IMR-90 (cell line): ENCODE data around the gene MSMP. TPM values are rescaled to one million over a fixed set of nuclear protein-coding genes. Genes with fewer than 3 reads are reported as not detected.
A peak's percentile ranks its signal among the peaks of the same experiment; 100 is the strongest.

ENCODE experiments used
- ATAC-seq: fragments of 200-7000 bp; cut with Tn5 transposase; 2 replicates; pipeline ENCODE4 v1.9.1; 2020; ENCODE audit warnings: low read depth, mild to moderate bottlenecking, moderate library complexity
- BruUV-seq: library from RNA; stranded (reverse); fragments of 400-500 nt; replicated peaks from 2 replicates; lab custom pipeline; 2021; lab: Mats Ljungman, UMichigan
- CTCF ChIA-PET: fragments of 300-600 bp; formaldehyde crosslinking; extraction: SDS; loops from one replicate; lab custom pipeline; 2021; ENCODE audit warnings: antibody characterized with exemption; lab: Yijun Ruan, JAX
- POLR2A ChIA-PET: fragments of 300-600 bp; sonication (Branson Sonifier 250); formaldehyde crosslinking; loops from one replicate; lab custom pipeline; 2022; ENCODE audit warnings: antibody characterized with exemption; ENCODE audit not compliant: unreplicated experiment; lab: Charles Lee
- DNase-seq: peaks from one replicate; pipeline ENCODE4 v3.0.0; 2013
- H2AFZ ChIP-seq: replicated peaks from 2 replicates; pipeline ENCODE3; 2013; ENCODE audit warnings: low read length, mild to moderate bottlenecking; ENCODE audit not compliant: poor library complexity
- H2AK5ac ChIP-seq: 2 replicates; pipeline ENCODE4 v1.6.1; 2013; ENCODE audit warnings: low read depth, low read length, inconsistent platforms
- H2AK9ac ChIP-seq: replicated peaks from 2 replicates; pipeline ENCODE3; 2013; ENCODE audit warnings: mild to moderate bottlenecking, low read depth, low read length, moderate library complexity; ENCODE audit not compliant: poor library complexity
- H2BK120ac ChIP-seq: 2 replicates; pipeline ENCODE4 v1.6.1; 2013; ENCODE audit warnings: low read depth, low read length, inconsistent platforms
- H2BK15ac ChIP-seq: 3 replicates; pipeline ENCODE4 v1.6.1; 2013; ENCODE audit warnings: low read depth, low read length, inconsistent platforms
- H2BK20ac ChIP-seq: 2 replicates; pipeline ENCODE4 v1.6.1; 2013; ENCODE audit warnings: low read depth, mild to moderate bottlenecking, inconsistent platforms, low read length, moderate library complexity
- H2BK5ac ChIP-seq: 2 replicates; pipeline ENCODE4 v1.6.1; 2013; ENCODE audit warnings: mild to moderate bottlenecking, low read depth, low read length, inconsistent platforms; ENCODE audit not compliant: poor library complexity, severe bottlenecking
- H3K14ac ChIP-seq: replicated peaks from 2 replicates; pipeline ENCODE4 v1.6.1; 2013; ENCODE audit warnings: low read depth, low read length, inconsistent platforms
- H3K18ac ChIP-seq: 2 replicates; pipeline ENCODE4 v1.6.1; 2013; ENCODE audit warnings: low read depth, low read length, control low read depth
- H3K23ac ChIP-seq: 2 replicates; pipeline ENCODE4 v1.6.1; 2013; ENCODE audit warnings: low read depth, low read length, inconsistent platforms
- H3K27ac ChIP-seq: 2 replicates; pipeline ENCODE4 v1.5.1; 2013; ENCODE audit warnings: mild to moderate bottlenecking, control low read depth, low read length; ENCODE audit not compliant: insufficient read depth
- H3K27me3 ChIP-seq: 2 replicates; pipeline ENCODE4 v1.6.1; 2013; ENCODE audit warnings: low read length; ENCODE audit not compliant: control insufficient read depth, insufficient read depth
- H3K36me3 ChIP-seq: 2 replicates; pipeline ENCODE4 v1.6.1; 2013; ENCODE audit warnings: low read length, mixed read lengths; ENCODE audit not compliant: control insufficient read depth, insufficient read depth
- H3K4ac ChIP-seq: 2 replicates; pipeline ENCODE4 v1.6.1; 2013; ENCODE audit warnings: low read depth, low read length, inconsistent platforms
- H3K4me1 ChIP-seq: 2 replicates; pipeline ENCODE4 v1.6.1; 2013; ENCODE audit warnings: low read length, mixed read lengths; ENCODE audit not compliant: control insufficient read depth, insufficient read depth
- H3K4me2 ChIP-seq: 2 replicates; pipeline ENCODE4 v1.6.1; 2013; ENCODE audit warnings: low read depth, mild to moderate bottlenecking, control low read depth, low read length, moderate library complexity
- H3K4me3 ChIP-seq: 2 replicates; pipeline ENCODE4 v1.5.1; 2013; ENCODE audit warnings: low read depth, mild to moderate bottlenecking, control low read depth, low read length, moderate library complexity; ENCODE audit not compliant: insufficient read depth
- H3K56ac ChIP-seq: 2 replicates; pipeline ENCODE4 v1.6.1; 2013; ENCODE audit warnings: low read length, inconsistent platforms; ENCODE audit not compliant: insufficient read depth; ENCODE audit errors: extremely low read depth
- H3K79me1 ChIP-seq, 2 experiments: 2 replicates each; pipeline ENCODE4 v1.6.1; 2013; ENCODE audit warnings: low read length in 2 of 2, inconsistent platforms in 1 of 2, low read depth in 1 of 2
- H3K9ac ChIP-seq: 2 replicates; pipeline ENCODE4 v1.6.1; 2013; ENCODE audit warnings: low read depth, low read length, control low read depth
- H3K9me1 ChIP-seq: 2 replicates; pipeline ENCODE4 v1.6.1; 2013; ENCODE audit warnings: low read length, inconsistent platforms; ENCODE audit not compliant: insufficient read depth
- H3K9me3 ChIP-seq: 2 replicates; pipeline ENCODE4 v1.6.1; 2013; ENCODE audit warnings: low read length; ENCODE audit not compliant: control insufficient read depth, insufficient read depth
- H4K20me1 ChIP-seq: 2 replicates; pipeline ENCODE4 v1.6.1; 2013; ENCODE audit warnings: low read length, inconsistent platforms; ENCODE audit not compliant: insufficient read depth
- H4K5ac ChIP-seq: 2 replicates; pipeline ENCODE4 v1.6.1; 2013; ENCODE audit warnings: mild to moderate bottlenecking, low read depth, low read length, control low read depth
- H4K8ac ChIP-seq, 2 experiments: 2 replicates each; pipeline ENCODE4 v1.6.1; 2013; ENCODE audit warnings: low read depth in 2 of 2, low read length in 2 of 2, control low read depth in 1 of 2, inconsistent platforms in 1 of 2
- H4K91ac ChIP-seq: 2 replicates; pipeline ENCODE4 v1.6.1; 2013; ENCODE audit warnings: low read depth, low read length, inconsistent platforms; ENCODE audit not compliant: insufficient read depth
- BHLHE40 ChIP-seq: fragments of 150-350 bp; IDR thresholded peaks from 2 replicates; pipeline ENCODE4 v1.6.1; 2016; ENCODE audit warnings: mild to moderate bottlenecking, low read depth, low read length
- CEBPB ChIP-seq: IDR thresholded peaks from 2 replicates; pipeline ENCODE4 v1.6.1; 2012; ENCODE audit warnings: low read depth, low read length, improper control_type of control experiment
- CTCF ChIP-seq: conservative IDR thresholded peaks from 2 replicates; pipeline ENCODE4 v1.5.1; 2012; ENCODE audit warnings: mild to moderate bottlenecking, low read depth, low read length, improper control_type of control experiment
- ELK1 ChIP-seq: fragments of 150-350 bp; IDR thresholded peaks from 2 replicates; pipeline ENCODE4 v1.6.1; 2016; ENCODE audit warnings: low read depth, mild to moderate bottlenecking, low read length, moderate library complexity, borderline replicate concordance
- MAFK ChIP-seq: IDR thresholded peaks from 2 replicates; pipeline ENCODE4 v1.6.1; 2012; ENCODE audit warnings: low read depth, low read length, improper control_type of control experiment
- NFE2L2 ChIP-seq: fragments of 150-350 bp; IDR thresholded peaks from 2 replicates; pipeline ENCODE4 v1.6.1; 2016; ENCODE audit warnings: low read depth, mild to moderate bottlenecking, low read length
- POLR2A ChIP-seq: IDR thresholded peaks from 2 replicates; pipeline ENCODE4 v1.6.1; 2012; ENCODE audit warnings: mild to moderate bottlenecking, low read depth, low read length
- USF2 ChIP-seq: fragments of 150-350 bp; IDR thresholded peaks from 2 replicates; pipeline ENCODE4 v1.6.1; 2017; ENCODE audit warnings: mild to moderate bottlenecking, antibody characterized with exemption, low read length, low read depth
- WGBS, 2 experiments: methylation state at CpG; one replicate each; pipeline versions ENCODE4 v1.1.5 to v1.1.7; 2013; ENCODE audit warnings: missing lambda C conversion rate in 2 of 2; ENCODE audit not compliant: insufficient read length in 1 of 2; ENCODE audit errors: extremely low coverage in 2 of 2; 5-methylcytosine and 5-hydroxymethylcytosine counted together
- dilution Hi-C: fragments of 300-500 bp; cut with HindIII; formaldehyde crosslinking; loops from one replicate; pipeline ENCODE4 v1.14.3; 2018; ENCODE audit warnings: low sequenced_read_pairs; ENCODE audit not compliant: unreplicated experiment
- in situ Hi-C: fragments of 300-500 bp; cut with MboI; formaldehyde crosslinking; loops from 3 replicates; pipeline ENCODE4 v1.14.3; 2019; ENCODE audit warnings: low sequenced_read_pairs, inconsistent platforms, mixed read lengths
- intact Hi-C: fragments of 100-400 bp; cut with micrococcal nuclease; formaldehyde crosslinking; loops from 2 replicates; pipeline ENCODE4 v1.10.0; 2022
- polyA plus RNA-seq, 3 experiments: library from polyadenylated mRNA; depleted of rRNA; stranded (reverse); fragments of >200 nt; gene quantifications; 2 replicates each; pipeline ENCODE4 v1.2.3, GENCODE V29; 2012; ENCODE audit warnings: low replicate concordance in 1 of 3
- total RNA-seq: library from RNA; depleted of rRNA; stranded (reverse); fragments of >200 nt; gene quantifications from 2 replicates; pipeline ENCODE4 v1.2.3, GENCODE V29; 2012

Gene MSMP
- total and polyA plus RNA-seq, 2 of the 4 experiments (the other 2 are of a cell fraction): not detected

GRCh38 chr9:35767458-35767857 is 13.4 kb upstream of the MSMP start:
- H4K5ac ChIP-seq: no peak overlapping the region
- H3K9ac ChIP-seq: no peak overlapping the region
- no peak overlapping the region for H3K56ac ChIP-seq
- H3K4me3 ChIP-seq: no peak overlapping the region
- no peak overlapping the region for H4K8ac ChIP-seq
- no peaks in the 10 kb centered on the region for H3K9me1 ChIP-seq
- H3K4ac ChIP-seq: no peak overlapping the region
- POLR2A ChIA-PET: no interaction called here
- intact Hi-C loops (no loop called here), dilution Hi-C loops (no loop called here), in situ Hi-C loops (no loop called here)
- WGBS, 2 experiments: no CpG with 5 or more reads among the region's 1 CpG
- H3K79me1 ChIP-seq: no peaks in the 10 kb centered on the region
- H4K20me1 ChIP-seq: no peaks in the 10 kb centered on the region
- ATAC-seq (no peak), DNase-seq (no peak)
- no peaks in the 10 kb centered on the region for H3K36me3 ChIP-seq
- no peak overlapping the region for H3K27ac ChIP-seq
- no peak for TF ChIP-seq ELK1
- TF ChIP-seq MAFK: peak; percentile 61
- no peak for TF ChIP-seq POLR2A
- no peak for TF ChIP-seq NFE2L2
- no peak for TF ChIP-seq USF2
- no peak for TF ChIP-seq BHLHE40
- TF ChIP-seq CEBPB: no peak
- TF ChIP-seq CTCF: no peak
- H3K4me2 ChIP-seq: no peak overlapping the region
- no peak overlapping the region for H4K91ac ChIP-seq
- H2BK20ac ChIP-seq: no peak overlapping the region
- no peak overlapping the region for H3K18ac ChIP-seq
- CTCF ChIA-PET: no interaction called here
- no peak overlapping the region for H2AK9ac ChIP-seq
- no peaks in the 10 kb centered on the region for H3K9me3 ChIP-seq
- BruUV-seq: no TSS peak
- H3K4me1 ChIP-seq: peaks cover 1% of the 10 kb centered on the region; the same call in 1 of the 2 replicates
- H2BK15ac ChIP-seq: no peak overlapping the region
- no peak overlapping the region for H2BK5ac ChIP-seq
- no peak overlapping the region for H2AK5ac ChIP-seq
- no peak overlapping the region for H2BK120ac ChIP-seq
- H3K27me3 ChIP-seq: peaks cover 26% of the 10 kb centered on the region
- no peak overlapping the region for H3K23ac ChIP-seq
- H2AFZ ChIP-seq: no peak overlapping the region
- H3K14ac ChIP-seq: no peak overlapping the region
